GM18526 (cell line): ENCODE measurements around the gene GALE.

Experiments used
- POLR2A ChIP-seq: IDR thresholded peaks from 3 replicates; pipeline ENCODE4 v1.6.1; 2011; ENCODE audit not compliant: insufficient read length; ENCODE audit errors: extremely low read depth

GALE gene

DNA sequence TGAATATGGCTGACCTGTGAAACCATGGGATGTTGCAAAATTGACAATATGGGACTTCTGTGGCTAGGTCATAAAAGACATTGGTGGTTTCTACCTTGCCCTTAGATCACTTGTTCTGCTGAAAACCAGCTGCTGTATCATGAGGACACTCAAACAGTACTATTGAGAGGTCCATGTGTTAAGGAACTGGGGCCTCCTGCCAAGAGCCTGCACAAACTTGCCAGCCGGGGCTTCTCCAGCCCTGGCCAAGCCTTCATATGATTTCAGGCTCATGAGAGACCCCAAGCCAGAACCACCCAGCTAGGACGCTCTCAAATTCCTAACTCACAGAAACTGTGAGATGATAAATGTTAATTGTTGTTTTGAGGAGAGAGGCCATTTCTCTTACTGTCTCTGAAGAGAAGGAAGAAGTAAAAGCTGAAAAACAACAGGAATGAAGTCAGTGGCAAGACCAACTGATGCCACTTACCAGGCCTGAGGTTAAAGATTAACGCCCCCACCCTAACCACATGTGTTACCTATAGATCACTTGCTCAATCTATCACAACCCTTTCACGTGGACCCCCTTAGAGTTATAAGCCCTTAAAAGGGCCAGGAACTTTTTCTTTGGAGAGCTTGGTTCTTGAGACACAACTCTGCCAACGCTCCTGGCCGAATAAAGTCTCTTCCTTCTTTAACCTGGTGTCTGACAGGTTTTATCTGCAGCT lies 26.2 kb downstream of the GALE start:
- TF ChIP-seq POLR2A = no peak

DNA sequence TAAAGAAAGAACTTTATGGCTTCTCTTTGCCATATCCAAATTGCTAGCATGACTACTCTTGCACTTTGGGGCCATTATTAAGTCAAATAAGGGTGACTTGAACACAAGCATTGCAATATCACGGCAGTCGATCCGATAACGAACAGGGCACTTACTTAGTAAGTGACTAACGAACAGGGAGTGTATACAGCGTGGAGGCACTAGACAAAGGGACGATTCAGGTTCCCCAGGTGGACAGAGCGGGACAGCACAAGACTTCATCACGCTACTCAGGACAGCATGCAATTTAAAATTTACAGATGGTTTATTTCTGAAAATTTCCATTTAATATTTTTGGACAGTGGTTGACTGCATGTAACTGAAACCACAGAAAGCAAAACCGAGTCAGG lies 27.7 kb downstream of the GALE start:
- no peak for TF ChIP-seq POLR2A

DNA sequence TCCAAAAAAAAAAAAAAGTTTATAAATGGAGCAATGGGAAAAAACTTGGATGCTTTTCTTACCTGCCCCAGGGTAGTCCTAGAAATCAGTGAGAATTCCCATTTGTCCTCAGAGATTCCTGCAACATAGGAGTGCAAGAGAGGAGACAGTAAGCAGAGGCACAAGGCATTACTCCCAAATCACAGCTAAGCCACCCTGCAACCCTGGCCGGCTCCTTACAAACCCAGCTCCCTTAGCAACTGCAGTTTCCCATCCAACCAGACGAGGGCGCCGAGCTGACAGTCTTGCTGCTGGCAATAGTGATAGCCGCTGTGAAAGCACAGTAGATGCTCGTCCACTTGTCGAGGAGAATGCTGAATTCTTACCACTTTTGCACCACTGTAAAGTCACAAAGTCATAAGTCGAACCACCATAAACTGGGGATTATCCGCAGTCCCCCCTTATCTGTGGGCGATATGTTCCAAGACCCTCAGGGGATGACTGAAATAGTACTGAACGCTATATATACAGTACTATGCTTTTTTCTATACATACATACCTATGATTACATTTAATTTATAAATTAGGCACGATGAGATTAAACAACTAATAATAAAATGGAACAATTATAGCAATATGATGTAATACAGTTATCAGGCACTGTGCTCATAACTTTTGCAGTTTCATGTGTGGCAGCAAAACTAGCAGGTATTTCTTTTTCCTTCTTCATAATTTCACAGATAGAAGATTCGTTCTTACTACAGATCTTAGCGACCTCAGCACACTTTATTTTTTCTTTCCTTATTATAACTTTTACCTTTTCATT lies 28.3 kb downstream of the GALE start:
- no peak for TF ChIP-seq POLR2A

DNA sequence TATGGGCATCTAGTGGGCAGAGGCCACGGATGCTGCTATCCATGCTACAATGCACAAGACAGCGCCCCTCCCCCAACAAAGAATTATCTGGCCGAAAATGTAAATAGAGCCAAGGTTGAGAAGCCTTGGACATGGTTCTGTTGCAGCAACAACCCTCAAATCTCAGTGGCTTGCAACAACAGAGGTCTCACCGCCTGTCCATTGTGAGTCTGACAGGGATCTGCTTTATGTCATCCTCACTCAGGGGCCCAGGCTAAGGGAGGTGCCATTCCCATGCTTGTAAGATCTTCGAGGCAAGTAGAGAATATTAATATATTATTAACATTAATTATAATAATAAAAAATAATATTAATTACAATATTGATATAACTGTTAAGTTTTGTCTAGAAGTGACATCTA lies 31.8 kb downstream of the GALE start:
- no peak for TF ChIP-seq POLR2A

DNA sequence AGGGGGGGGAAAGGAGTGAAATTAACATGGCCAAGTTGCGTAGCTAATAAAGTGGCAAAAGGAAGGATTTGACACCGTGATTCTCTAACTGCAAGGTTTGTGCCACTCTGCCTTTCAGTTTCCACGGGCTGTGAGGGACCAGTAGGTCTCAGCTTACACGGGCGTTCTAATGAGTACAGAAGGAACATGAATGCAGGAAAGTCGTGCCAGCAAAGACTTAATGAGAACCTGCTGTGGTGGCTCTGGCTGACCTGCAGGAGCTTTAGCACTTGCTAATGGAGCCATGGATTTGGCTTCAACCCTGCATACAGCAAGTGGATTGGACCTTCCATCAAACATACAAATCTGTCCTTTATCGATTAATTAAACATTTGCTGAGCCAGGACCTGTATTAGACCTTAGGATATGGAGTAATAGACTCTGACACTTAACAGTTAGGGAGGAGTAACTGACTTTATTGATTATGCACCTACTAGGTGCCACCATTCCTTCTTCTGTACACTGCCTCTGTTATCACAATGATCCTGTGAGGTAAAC lies 37.4 kb downstream of the GALE start:
- no peak for TF ChIP-seq POLR2A

DNA sequence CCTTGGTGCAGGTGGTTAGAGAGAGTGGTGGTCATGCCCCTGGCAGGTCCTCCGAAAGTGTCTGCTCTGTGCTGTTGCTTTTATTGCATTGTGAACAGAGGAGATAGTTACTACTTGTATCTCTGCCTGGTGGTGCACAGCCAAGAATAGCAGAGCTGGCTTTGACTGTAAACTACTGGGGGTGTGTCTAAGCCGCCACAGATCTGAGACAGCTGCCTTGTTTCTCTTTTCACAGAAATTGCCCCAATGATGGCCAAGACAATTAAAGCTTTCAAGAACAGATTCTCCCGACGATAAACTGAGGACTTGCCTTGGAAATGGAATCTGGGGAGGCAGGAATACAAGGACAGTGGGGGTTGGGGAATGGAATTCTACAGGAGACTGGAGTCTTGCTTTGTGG lies 41.3 kb downstream of the GALE start:
- no peak for TF ChIP-seq POLR2A

DNA sequence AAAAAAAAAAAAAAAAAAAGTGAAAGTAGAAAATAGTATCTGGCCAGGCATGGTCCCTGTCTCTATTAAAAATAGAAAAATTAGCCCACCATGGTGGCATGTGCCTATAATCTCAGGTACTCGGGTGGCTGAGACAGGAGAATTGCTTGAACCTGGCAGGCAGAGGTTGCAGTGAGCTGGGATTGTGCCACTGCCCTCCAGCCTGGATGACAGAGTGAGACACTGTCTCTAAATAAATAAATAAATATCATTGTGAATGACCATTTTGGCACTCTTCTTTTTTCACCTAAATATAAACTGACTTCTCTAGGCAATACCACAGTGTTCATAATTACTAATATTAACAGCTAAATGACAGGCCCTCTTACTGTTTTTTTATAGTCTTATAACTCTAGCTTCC lies 42.7 kb downstream of the GALE start:
- TF ChIP-seq POLR2A = no peak

DNA sequence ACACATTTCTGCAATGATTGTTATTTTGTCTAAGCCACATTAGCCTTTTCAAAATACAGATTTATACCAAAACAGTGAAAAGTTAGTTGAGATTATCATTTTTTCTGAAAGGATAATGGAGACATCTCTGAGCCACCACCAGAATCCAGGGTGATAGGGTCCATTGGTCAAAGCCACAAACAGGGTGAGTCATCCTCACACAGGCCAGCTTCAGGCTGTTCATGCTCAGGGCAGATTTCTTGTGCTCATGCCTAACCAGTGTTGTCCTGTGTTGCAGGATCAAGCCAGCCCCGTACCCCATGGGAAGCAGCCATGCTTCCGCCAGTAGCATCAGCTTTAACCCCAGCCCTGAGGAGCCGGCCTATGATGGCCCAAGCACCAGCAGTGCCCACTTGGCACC lies 43.9 kb downstream of the GALE start:
- no peak for TF ChIP-seq POLR2A

DNA sequence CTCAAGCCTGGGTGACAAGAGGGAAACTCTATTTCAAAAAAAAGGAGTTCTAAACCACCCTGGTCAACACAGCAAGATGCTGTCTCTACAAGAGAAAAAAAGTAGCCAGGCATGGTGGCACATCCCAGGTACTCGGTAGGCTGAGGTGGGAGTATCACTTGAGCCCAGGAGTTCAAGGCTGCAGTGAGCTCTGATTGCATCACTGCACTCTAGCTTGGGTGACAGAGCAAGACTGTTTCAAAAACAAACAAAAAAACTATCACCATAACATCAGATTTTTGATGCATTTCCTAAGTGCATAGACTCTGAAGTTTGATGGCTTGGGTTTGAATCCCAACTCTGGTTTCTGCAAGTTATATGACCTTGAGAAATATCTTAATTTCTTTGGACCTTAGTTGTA lies 47.6 kb downstream of the GALE start:
- no peak for TF ChIP-seq POLR2A

DNA sequence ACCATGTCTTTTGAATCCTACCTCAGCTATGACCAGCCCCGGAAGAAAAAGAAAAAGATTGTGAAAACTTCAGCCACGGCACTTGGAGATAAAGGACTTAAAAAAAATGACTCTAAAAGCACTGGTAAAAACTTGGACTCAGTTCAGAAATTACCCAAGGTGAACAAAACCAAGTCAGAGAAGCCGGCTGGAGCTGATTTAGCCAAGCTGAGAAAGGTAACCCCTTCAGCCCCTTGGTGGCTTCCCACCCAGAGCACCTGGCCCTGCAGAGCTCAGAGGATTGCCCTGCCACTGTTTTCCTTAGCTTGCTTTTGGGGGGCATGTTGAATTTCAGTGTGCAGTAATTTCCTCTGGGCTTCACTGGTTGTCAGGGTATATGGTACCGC lies 48.7 kb downstream of the GALE start:
- TF ChIP-seq POLR2A = no peak

DNA sequence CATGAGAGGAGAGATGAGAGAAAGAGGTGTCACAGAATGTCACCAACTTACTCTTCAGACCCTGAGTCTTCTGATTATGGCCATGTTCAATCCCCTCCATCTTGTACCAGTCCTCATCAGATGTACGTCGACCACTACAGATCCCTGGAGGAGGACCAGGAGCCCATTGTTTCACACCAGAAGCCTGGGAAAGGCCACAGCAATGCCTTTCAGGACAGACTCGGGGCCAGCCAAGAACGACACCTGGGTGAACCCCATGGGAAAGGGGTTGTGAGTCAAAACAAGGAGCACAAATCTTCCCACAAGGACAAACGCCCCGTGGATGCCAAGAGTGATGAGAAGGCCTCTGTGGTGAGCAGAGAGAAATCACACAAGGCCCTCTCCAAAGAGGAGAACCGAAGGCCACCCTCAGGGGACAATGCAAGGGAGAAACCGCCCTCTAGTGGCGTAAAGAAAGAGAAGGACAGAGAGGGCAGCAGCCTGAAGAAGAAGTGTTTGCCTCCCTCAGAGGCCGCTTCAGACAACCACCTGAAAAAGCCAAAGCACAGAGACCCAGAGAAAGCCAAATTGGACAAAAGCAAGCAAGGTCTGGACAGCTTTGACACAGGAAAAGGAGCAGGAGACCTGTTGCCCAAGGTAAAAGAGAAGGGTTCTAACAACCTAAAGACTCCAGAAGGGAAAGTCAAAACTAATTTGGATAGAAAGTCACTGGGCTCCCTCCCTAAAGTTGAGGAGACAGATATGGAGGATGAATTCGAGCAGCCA lies 49.3 kb downstream of the GALE start:
- TF ChIP-seq POLR2A = no peak

DNA sequence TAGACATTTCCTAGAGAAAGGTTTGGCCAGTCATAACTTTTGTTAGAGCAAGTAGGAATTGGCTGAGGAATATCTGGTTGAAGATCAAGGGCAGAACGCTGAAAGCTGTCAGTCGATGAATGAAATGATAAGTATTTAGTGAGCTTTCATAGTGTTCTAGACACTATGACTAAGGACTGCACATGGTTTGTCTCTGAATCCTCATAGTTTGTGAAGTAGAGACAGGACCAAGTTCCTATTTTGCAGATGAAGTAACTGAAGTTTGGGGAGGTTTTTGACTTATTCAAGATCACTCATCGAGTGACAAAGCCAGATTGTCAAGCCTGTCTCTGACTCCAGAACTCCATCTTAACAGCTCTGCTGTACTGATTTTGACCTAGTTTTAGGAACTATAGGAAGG lies 52.5 kb downstream of the GALE start:
- TF ChIP-seq POLR2A = no peak
